HPDE6-E6E7 (cell line): ENCODE results near the gene TRUB2.
"Not testable (repeated sequence)": the region's sequence is repeated elsewhere in the genome, so short reads cannot be mapped to it uniquely, and the experiment has no call there.

Experiments used
- DNase-seq: peaks from one replicate; pipeline ENCODE4 v3.0.0; 2011; ENCODE audit warnings: missing footprints; ENCODE audit errors: extremely low spot score

The TRUB2 gene

DNA sequence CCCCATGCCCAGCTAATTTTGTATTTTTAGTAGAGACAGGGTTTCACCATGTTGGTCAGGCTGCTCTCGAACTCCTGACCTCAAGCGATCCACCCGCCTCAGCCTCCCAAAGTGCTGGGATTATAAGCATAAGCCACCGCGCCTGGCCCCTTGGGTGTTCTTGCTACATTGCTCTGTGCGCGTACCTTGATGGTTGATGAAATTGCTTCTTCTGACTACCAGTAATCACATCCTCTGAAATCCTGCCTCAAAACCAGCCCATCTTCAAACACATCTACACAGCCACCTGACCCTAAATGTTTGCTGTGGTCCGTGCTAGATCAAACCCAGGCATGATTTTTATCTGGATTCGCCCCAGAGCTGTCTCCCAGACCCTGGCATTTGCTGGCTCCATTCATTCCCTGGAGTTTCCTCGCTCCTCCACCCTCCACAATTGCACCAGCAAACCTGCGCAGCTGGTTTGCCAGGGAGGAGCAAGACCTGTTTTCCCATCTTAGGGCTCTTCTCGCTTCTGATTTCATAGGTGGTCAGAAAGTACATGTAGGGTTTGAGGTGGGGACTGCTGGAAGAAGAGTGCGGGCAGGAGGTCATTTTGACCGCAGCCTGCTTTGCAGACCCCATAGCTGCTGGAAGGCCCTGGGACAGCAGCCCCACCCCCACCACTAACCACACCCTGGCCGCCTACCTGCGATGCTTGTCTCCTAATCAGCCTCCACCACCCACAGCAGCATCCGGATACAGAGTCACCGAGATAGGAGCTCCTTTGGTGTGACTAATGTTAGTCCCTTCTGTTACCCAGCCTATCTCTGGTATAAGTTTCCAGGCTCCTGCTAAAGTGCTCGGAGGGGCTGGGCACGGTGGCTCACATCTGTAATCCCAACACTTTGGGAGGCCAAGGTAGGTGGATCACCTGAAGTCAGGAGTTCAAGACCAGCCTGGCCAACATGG, 23.4 kb downstream of the TRUB2 start:
- DNase-seq = no peak

DNA sequence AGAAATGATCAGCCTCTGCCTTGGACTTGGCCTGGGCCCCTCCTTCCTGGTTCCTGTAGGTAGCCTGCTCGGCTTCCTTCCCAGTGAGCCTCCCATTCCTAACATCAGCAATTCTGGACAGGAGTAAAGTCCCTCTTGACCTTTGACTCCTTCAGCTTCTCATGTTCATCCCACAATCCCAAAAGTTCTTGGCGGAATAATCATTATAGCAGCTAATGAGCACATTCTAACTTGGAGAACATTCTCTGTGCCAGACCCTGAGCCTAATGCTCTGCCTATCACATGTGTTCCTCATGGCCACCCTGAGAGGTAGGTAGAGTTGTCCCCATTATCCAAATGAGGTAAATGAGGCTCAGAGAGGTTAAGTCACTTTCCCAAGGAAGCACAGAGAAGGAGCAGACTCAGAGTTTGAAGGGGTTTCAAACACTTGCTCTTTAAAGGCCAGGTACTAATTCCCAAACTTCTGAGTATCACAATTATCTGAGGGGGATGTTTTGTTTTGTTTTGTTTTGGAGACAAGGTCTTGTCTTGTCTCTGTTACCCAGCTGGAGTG, 24.9 kb downstream of the TRUB2 start:
- DNase-seq = no peak

DNA sequence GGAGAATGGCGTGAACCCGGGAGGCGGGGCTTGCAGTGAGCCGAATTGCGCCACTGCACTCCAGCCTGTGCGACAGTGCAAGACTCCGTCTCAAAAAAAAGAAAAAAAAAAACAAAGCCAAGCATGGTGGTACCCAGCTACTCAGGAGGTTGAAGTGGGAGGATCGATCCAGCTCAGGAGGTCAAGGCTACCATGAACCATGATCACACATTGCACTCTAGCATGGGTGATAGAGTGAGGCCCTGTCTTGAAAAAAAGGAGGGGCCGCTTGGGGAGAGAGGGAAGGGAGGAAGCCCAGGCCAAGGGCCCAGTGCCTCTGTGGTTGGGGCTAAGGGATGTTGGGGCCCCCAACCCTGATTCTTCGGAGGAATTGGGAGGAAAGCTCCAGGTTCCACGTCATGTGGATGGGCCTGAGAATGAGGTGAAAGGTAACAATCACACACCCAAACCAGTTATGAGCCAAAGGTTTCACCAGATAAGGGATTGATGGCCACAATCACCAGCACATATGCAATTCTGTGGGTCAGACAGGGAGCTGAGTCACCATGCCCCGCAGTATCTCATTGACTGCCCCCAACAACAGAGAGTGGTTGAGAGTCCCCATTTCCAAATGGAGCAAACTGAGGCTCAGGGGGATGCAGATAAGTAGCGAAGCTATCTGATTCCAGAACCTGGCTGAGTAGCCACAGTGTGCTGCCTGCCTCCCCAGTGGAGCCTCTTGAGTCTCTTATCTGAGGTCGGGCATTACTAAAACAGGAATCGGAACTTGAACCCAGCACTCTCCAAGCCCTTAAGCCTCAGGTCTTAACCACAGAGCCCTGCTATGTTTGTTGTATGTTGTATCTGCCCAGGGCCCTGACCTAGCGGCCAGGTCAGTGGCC, 25.7 kb downstream of the TRUB2 start:
- no peak for DNase-seq

DNA sequence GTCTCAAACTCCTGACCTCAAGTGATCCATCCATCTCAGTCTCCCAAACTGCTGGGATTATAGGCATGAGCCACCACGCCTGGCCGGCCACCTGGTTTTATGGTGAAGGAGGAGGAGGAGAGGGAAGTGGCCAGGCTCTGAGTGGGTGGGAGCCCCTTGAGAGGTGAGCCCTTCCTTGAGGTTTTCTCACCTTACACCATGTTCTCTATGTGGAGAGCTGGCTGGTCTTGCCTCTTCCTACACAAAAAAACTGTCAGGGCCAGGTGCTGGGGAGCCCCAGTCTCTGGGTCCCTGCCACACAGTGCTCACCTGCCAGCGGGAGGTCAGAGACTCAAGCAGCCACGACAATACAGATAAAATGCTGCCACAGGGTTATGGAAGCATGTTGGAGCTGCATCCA, 28.1 kb downstream of the TRUB2 start:
- no peak for DNase-seq

DNA sequence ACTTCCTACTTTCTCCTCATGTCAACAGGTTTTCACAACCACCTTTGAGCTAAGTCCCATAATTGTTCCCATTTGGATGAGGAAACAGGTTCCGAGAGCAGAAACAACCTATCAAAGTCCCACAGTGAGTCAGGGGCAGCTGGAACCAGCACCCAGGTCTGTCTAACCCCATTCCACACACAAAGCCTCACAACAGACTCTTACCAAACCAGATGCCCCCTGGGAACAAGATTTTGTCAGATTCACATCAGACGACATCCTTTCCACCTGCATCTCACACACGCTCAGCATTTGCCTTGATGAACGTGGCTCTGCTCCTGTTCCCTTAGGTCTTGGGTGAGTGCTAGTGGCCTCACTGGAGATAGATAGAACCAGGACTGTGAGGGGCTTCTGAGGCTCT, 29.2 kb downstream of the TRUB2 start:
- DNase-seq = no peak

DNA sequence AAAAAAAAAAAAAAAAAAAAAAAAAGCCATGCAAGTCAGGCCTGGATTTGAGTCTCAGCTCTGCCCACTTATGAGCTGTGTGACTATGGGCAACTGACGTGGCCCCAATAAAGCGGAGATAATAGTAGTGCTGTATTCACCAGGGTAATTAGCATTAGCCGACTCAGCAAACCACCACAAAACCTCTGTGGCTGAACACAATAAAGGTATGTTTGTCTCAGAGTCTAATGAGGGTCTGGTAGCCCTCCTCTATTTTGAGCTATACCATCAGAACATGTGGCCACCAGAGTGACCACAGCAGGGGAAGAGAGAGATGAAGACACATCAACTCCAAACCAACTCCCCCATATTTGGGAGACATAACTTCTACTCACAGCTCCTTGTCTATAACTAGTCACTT, 30.2 kb downstream of the TRUB2 start:
- no peak for DNase-seq

DNA sequence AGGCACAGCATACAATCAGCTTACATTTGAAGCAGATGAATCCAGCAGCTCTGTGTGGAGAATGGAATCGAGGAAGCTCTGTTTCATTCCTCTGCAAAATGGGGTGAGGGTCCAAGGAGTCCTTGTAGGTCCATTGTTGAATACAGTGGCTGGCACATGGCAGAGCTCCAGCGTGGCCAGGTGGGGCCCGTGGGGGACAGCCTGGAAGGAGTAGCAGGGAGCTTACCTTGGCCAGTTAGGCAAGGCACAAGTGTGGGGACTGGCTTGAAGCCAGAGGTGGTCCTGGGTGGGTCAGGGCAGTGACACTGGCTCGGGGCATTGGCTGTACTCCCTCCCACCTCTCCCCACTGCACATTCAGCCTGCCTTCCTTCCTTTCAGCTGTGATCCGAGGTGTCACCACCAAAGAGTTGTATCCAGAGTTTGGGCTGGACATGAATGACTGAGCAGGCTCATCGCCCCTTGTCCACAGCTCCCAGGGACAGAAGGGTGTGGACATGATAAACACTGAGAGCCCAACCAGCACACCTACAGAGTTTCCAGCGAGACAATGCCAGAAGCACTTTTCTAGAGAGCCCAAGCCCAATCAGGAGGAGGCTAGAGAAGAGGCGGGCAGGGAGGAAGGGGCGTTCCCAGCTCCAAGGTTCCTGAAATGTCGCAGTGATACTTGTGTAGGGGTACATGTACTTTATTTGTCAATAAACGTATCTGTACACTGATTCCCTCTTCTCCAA, 33.8 kb downstream of the TRUB2 start:
- no peak for DNase-seq

DNA sequence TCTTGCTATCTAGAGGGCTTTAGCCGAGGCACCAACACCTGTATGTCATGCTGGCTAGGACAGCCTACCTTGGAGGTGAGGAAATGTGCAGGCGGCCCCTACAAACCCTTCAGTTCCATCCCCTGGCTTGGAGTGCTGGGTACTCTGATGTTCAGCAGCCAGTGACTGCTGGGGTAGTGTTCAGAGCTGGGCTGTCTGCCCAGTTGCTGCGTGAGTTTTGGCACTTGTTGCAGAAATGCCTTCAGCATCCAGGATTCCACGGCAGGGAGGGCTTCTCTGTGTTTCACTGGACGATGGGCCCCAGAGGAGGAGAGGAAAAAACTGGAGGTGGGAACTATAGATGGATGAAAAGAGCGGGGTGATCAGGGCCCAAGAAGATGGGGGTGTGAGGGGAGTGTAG, 35.8 kb downstream of the TRUB2 start:
- DNase-seq = no peak

DNA sequence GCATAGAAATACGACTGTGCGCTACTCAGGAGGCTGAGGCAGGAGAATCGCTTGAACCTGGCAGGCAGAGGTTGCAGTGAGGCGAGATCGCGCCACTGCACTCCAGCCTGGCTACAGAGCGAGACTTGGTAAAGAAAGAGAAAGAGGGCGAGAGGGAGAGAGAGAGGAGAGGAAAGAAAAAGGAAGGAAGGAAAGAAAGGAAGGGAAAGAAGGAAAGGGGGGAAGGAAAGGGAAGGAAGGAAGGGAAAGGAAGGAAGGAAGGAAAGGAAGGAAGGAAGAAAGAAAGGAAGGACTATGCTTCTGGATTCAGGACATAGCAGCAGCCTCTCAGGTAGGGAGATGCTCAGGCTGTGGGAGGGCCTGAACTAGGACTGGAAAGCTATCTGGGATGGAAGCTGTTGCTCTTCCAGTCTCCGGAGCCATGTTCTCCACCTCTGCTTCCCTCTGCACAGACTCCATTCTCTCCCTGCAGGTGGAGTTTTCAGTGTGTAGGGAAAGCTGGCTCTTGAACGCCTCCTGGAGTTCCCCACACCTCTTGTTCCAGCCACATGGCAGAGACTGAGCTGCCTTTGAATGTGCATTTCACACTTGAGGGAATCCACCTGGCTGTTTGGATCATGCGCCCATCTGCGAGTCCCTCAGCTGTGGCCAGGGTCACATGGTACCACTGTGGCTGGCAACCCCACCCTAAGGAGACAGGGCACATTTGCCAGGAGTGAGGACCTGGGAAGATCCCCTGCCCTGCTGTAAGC, 37.0 kb downstream of the TRUB2 start:
- DNase-seq = no peak

DNA sequence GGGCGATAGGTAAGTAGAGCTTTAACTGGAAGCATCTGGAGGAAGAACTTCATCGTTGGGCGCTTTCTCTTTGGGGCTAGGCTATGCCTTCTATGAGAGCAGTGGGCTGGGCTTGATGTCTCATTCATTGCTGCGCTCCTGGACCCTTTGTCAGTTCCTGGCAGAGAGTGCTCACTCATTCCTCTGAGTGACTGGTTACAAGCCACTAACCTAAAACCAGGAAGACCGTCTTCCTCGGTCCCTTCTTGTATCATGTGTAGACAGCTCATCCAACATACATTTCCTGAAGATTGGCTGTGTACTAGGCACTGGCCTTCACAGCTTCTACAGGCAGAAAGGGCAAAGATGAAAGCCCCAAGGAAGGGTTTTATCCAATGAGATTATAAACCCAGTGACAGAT, 39.7 kb downstream of the TRUB2 start:
- no peak for DNase-seq

DNA sequence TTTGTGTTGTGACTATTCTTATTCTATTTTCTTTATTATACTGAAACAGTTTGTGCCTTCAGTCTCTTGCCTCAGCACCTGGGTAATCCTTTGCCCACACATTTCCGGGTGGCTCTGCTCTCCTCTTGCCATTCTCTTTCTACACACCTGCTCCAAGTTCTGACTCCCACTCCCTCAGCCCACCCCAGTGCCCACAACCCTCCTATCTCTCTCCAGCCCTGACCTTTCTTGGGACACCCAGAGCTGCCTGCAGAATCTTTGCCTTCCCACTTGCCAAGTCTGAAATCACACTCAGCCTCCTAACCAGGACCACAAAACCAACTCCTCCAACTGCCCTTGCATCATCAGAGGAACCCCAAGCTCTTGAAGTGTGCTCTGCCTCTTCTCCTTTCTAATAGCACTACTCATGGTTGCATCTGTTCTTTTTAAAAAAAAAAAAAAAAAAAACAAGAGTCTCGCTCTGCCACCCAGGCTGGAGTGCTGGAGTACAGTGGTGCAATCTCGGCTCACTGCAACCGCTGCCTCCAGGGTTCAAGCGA, 42.1 kb downstream of the TRUB2 start:
- DNase-seq = no peak

DNA sequence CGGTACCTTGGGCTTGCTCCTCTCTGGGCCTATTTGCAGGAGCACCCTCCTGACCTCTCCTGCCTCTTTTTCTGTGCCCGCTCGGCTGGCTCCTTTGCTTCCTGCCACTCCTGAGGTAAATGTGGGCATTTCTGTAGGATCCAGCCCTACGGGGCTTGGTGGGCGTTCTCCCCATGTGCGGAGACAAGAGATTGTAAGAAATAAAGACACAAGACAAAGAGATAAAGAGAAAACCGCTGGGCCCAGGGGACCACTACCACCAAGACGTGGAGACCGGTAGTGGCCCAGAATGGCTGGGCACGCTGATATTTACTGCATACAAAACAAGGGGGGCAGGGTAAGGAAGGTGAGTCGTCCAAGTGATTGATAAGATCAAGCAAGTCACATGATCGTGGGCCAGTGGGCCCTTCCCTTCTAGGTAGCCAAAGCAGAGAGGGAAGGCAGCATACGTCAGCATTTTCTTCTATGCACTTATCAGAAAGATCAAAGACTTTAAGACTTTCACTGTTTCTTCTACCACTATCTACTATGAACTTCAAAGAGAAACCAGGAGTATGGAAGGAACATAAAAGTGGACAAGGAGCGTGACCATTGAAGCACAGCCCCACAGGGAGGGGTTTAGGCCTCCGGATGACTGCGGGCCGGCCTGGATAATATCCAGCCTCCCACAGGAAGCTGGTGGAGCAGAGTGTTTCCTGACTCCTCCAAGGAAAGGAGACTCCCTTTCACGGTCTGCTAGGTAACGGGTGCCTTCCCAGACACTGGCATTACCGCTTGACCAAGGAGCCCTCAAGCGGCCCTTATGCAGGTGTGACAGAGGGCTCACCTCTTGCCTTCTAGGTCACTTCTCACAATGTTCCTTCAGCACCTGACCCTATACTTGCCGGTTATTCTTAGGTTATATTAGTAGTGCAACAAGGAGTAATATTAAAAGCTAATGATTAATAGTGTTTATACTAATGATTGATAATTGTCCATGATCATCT, 42.9 kb downstream of the TRUB2 start:
- DNase-seq = not testable (repeated sequence)

DNA sequence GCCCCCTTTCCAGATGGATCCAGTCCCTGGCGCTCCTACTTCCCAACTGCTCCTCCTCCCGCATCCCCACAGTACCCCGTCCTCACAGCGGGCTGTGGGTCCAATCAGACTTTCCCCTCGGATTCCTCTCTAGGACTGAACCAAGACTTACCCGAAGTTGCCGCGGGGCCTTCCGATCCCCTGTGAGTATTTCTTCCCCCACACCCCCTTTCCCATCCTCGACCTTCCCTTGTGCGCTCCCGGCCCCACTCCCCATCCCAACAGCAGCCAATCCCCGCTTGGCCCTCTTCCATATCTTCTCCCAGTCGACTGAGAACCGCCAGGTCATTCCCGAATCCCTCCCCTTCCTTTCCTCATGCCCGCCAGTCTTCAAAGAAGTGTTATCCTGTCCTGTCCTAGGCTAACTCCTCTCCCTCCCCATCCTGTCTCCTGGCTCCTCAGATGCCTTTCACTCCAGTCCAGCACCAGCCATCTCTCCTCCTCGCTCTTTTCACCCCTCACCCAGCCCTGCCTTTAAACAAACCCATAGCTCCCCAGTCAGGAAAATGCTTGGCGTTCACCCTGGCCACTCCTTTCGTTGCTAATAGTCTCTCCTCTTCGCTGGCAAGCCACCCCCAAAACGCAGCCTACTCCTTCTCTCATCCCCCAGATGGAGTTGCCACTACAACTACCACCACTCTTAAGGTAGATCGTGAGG, 45.5 kb downstream of the TRUB2 start:
- DNase-seq = no peak

DNA sequence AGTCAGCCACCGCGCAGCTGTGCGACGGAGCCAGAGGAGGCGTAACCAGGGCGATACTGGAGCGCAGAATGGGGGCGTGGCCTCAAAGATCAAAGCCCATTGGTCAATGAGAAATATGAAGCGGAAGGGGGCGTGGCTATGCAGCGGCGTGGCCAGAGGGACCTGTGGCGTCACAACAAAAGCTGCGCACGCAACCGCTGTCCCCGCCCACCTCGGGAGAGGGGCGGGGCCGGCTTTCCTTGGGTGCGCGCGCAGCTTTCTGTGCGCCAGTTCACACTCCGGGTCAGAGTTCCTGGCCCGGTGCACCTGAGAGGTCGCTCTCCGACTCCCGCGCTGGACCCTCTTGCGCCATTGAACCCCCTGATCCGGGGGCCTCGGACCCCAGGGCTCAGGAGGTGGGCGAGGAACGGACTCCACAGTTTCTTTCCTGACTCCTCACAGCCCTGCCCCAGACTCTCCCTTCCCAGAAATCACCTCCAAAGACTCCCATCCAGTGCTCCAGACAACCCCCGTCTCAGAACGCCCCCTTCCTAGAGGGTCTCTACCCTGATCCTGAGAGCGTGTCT, 46.2 kb downstream of the TRUB2 start, which contains the start of gene SWI5:
Gene SWI5, plus strand, starts transcription at position 269 of the 566 bp plus-strand sequence.
- DNase-seq = peak; percentile 98

DNA sequence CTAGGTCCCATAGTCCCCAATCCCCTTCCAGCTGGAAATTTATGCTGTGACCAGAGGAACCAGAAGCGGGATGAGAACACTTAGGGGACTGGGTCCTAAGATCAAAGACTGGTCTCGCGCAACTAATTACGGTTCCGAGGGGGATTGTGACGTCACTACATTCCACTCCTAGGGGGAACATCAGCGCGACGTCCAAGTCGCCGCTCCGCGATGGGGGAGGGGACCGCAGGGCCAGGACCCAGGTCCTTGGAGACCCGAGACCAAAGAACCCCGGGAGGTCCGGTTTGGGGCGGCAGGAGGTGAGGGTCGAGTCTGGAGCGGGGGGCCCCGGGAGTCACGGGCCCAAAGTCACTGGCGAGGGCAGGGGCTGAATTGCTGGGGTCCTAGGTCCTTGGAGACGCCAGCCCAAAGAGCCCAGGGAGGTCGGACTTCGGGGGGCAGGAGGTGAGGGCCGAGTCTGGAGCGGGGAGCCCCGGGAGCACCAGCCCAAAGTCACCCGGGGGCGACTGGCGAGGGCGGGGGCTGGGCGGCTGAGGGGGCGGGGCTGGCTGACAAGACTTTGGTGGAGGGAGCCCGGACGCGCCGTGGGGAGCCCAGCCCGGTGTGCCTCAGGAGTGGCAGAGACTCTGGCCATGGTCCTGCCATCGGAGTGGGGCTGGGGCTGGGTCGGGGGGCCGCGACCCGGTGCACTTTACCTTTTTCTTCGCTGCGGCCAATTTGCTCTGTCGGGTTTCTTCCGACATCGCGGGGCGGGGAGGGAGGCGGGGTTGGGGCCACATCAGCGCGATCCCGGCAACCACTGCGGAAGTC, 46.8 kb downstream of the TRUB2 start, which contains the start of gene GOLGA2:
Gene GOLGA2, minus strand, starts transcription at position 810 of the 810 bp plus-strand sequence. Its CDS starts 31 bp downstream, at position 779.
- DNase-seq = no peak

DNA sequence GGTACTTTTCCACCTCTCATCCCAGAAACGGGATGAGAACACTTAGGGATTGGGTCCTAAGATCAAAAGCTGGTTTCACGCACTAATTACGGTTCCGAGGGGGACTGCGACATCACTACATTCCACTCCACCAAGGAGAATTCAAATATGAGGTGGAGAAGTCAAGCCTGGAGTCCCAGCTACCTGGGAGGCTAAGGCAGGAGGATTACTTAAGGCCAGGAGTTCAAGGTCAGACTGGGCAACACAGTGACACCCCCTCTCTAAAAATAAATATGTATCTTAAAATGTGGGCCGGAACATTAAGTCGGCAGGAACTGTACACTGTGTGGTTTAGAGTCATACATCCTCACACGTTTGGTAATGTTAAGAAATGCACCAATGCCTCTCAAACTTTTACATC, 48.0 kb downstream of the TRUB2 start:
- no peak for DNase-seq

DNA sequence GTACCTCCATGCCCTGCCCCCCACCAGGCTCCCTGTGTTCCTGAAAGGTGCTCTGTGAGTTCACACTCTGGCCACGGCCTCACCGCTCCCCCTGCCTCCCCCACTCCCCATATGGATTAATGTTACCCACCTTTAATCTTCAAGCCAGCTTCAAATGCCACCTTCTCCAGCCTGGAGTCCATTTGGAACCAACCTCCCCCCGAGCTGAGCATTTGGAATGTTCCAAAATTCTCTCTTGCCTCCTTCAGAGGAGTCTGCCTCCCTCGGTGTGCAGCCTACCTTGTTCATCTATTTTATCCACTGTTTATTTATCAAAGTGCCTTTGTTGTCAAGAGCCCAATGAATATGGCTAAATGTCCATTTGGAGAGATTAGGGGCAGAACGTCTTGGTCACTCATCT, 50.7 kb downstream of the TRUB2 start:
- DNase-seq = no peak
